GM20431 (cell line): ENCODE results near the gene YIPF3.
"Not testable (repeated sequence)": the region's sequence is repeated elsewhere in the genome, so short reads cannot be mapped to it uniquely, and the experiment has no call there.

Source experiments
- in situ Hi-C: fragments of 300-500 bp; cut with MseI, MboI; formaldehyde crosslinking; loops from one replicate; pipeline ENCODE4 v1.15.0; 2020; ENCODE audit warnings: low sequenced_read_pairs; ENCODE audit not compliant: unreplicated experiment

Gene YIPF3

GRCh38 chr6:43516697-43517504 lies at the start of gene YIPF3, which contains the start of gene POLR1C:
TSS of gene YIPF3 (minus strand) at chr6:43516926. CDS start at chr6:43516807, 119 bp downstream.
TSS of gene POLR1C (plus strand) at chr6:43517089. CDS start at chr6:43517110, 21 bp downstream.
- in situ Hi-C loops: no loop called here

DNA sequence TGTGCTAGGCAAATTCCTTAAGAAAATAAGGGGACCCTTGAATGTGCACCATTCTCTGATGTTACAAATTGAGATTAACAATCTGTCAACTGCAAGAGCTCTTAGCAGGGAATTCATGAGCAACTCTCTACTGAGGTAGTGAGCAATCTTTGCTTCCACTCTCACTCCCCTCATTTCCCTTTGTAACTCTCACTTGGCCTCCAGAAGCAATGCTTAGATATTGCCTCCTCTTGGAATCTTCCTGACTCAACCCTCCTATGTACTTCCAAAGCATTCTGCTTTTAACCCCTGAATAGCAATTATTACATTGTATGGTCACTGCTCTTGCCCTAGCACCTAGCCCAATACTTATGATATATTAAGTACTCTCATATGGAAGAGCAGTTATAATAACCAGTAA lies 42.6 kb upstream of the YIPF3 start:
- in situ Hi-C loops: no loop called here

DNA sequence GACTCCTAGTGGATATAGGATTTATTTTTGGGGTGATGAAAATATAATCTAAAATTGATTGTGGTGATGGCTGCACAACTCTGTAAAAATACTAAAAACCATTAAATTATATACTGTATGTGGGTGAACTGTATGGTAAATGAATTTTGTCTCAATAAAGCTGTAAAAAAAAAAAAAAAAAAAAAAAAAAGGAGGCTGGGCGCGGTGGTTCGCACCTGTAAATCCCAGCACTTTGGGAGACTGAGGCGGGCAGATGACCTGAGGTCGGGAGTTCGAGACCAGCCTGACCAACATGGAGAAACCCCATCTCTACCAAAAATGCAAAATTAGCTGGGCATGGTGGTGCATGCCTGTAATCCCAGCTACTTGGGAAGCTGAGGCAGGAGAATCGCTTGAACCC lies 40.9 kb upstream of the YIPF3 start:
- in situ Hi-C loops: not testable (repeated sequence)

DNA sequence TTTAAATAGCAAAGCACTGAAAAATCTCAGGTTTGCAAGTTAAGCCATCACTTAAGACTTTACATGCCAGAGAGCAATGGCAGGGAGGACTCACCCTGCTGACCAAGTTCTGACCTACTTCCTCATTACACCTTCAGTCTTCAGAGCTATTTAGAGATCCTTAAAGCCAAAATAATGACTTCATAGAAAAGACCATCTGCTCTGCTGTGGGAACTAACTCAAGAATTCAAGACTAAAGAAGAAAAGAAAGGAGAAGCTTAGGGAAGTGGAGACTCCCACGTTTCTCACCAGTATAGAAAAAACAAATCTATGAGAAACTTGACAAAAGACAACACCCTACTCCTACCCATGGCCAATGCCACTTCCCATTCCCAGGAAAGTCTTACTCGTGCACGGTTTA lies 30.5 kb upstream of the YIPF3 start:
- in situ Hi-C loops: no loop called here

GRCh38 chr6:43544461-43544860 lies 27.7 kb upstream of the YIPF3 start:
- in situ Hi-C loops: no loop called here

GRCh38 chr6:43541774-43542471 lies 25.2 kb upstream of the YIPF3 start:
- in situ Hi-C loops: no loop called here

GRCh38 chr6:43540507-43540906 lies 23.8 kb upstream of the YIPF3 start:
- in situ Hi-C loops: no loop called here

GRCh38 chr6:43539409-43539808 lies 22.7 kb upstream of the YIPF3 start:
- in situ Hi-C loops: not testable (repeated sequence)

GRCh38 chr6:43538986-43539385 lies 22.3 kb upstream of the YIPF3 start:
- in situ Hi-C loops: not testable (repeated sequence)

DNA sequence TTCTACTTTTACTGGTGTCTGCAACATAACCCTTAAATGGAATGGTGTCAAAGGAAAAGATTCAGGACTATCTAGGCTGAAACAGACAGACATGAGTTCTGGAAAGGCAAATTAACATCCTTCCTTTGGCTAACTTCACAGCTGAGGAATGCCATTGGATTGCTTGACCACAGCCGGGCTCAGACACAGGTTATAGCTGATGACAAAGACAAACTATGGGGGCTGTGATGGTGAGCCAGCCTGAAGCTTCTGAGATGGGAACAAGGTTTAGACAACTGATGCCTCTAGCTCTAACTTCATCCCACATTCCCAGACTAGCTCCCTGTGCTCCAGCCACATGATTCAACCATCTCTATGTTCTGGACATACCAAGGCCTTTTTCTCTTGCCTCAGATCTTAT lies 15.5 kb upstream of the YIPF3 start:
- in situ Hi-C loops: no loop called here

- in situ Hi-C loops: no loop called here
These were observed 7.8 kb upstream of the YIPF3 start for GRCh38 chr6:43524483-43524961.

GRCh38 chr6:43523284-43523683 lies 6.6 kb upstream of the YIPF3 start:
- in situ Hi-C loops: no loop called here

GRCh38 chr6:43522547-43523261 lies 6.0 kb upstream of the YIPF3 start:
- in situ Hi-C loops: no loop called here

DNA sequence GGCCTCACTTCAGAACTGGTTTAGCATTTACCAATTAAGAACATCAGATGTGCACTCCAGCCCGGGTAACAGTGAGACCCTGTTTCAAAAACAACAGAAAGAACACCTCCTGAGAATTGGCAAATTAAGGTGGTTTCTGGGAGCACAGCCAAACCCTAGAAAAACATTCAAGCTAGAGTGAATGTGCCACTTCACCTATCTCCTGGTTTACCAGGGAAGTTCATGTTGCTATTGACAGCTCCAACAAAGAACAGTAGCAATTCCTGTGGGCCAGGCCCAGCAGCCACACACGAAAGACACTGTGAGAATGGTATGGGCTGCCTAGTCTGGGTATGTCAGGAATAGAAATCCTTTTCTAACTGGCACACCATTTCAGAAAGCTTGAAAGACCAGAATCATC lies 5.1 kb upstream of the YIPF3 start:
- in situ Hi-C loops: no loop called here

GRCh38 chr6:43520097-43520496 lies 3.4 kb upstream of the YIPF3 start:
- in situ Hi-C loops: no loop called here

DNA sequence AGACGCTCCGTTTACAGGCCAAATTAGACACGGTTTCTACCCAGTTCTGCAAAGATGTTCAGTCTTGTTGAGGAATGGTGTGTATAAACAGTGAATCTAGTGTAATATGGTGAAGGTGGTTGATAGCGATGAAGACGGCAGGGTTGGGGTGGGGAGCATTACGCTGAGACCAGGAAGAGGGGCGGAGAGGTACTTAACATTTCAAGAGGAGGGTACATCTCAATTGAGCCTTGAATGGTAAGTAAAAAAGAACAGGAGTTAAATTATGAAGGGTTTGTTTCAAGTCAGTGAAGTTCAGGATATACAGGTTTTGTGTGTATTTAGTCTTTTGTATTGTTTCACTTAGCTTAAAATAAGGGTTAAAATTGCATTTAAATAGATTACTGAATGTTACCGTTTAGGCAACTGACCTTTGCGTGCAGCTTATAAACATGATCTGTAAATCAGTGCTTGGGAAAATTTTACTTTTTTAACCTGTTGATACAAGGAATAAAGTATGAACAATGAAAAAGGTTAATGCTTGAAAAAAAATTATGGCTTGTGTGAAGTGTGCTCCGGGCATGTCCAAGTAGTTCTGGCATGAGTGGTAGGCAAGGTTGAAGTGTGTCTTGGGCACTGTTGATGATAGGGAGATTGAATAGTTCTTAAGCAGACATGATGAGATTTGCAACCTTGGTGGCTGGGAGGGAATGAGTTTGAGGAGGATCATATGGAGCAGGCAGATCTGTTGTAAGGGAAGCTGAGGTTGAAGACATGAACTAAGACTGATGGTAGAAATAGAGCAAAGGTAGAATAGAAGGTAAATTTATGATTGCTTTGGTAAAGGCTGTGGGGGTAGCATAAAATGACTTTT lies 1.0 kb upstream of the YIPF3 start:
- in situ Hi-C loops: no loop called here

DNA sequence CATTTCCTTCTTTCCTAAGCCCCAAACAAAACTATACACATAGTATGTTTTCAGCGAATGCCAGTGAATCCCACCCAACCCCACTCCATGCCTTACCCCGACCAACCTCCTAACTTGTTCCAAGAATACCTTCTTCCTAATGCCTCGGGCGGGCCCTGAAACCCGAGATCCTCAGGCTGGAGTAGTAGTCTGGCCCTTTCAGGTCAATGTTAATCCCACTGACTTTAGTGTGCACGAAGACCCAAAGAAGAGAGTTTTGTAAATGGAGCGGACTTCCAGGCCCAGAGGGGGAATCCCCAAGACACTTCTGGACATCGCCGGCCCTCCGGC lies 394 bp downstream of the YIPF3 start:
- in situ Hi-C loops: no loop called here

GRCh38 chr6:43515808-43516207 lies 918 bp downstream of the YIPF3 start:
- in situ Hi-C loops: no loop called here

DNA sequence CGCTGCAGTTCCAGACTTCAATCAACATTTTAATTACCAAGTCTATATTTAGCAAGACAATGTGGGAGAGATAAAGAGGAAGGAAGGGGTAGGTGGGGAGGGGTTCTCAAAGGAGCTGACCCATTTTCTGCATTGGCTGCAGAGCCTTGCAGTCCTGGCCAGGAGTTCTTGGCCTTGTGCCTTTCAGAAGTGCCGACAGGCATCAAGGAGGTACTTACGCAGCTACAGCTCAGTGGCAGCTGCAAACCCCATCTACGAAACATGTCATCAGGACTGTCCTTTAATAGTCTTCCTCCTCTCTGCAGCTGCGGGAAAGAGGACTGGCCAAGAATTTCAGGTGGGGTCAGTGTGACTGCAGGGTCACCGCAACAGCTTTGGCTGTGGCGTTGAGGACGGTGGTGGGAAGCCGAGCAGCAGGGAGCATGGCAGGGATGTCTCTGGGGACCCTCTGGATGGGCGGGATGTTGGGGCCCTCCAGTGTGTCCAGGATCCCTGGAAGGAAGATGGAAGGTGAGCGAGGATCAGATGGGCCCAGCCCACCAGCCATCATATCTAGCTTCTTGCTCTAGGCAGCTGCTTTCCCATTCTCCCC lies 4.8 kb downstream of the YIPF3 start:
- in situ Hi-C loops: no loop called here

- in situ Hi-C loops: no loop called here
These were observed 5.9 kb downstream of the YIPF3 start for GRCh38 chr6:43510827-43511163.
